ENCODE results near the gene BSN.
"Not testable (repeated sequence)": the region's sequence is repeated elsewhere in the genome, so short reads cannot be mapped to it uniquely, and the experiment has no call there.

- not testable (repeated sequence) for TF ChIP-seq EZH2phosphoT487 (IDR thresholded peaks at IDR 0.05; ENCODE audit: insufficient read depth, low read depth); EZH2 (IDR thresholded peaks at IDR 0.05; ENCODE audit: insufficient read depth, poor library complexity, severe bottlenecking)
These were observed 134.2 kb downstream of the BSN start for GRCh38 chr3:49688338-49689045.
